Osteoblast (primary cell): ENCODE measurements around the gene DTNBP1. TPM values are rescaled to one million over a fixed set of nuclear protein-coding genes. Genes with fewer than 3 reads are reported as not detected.

Experiments used
- DNase-seq: peaks from one replicate; pipeline ENCODE4 v3.0.0; 2011; ENCODE audit warnings: low spot score, mixed read lengths; ENCODE audit not compliant: insufficient read length; ENCODE audit errors: missing footprints
- H2AFZ ChIP-seq: 2 replicates; pipeline ENCODE4 v1.6.0; 2011; ENCODE audit warnings: mild to moderate bottlenecking, low read length
- H3K27ac ChIP-seq: 2 replicates; pipeline ENCODE4 v1.5.1; 2011; ENCODE audit warnings: mild to moderate bottlenecking, low read depth, low read length, moderate library complexity
- H3K27me3 ChIP-seq: 2 replicates; pipeline ENCODE4 v1.6.0; 2012; ENCODE audit warnings: mild to moderate bottlenecking, control low read depth, inconsistent platforms, low read length, moderate library complexity; ENCODE audit not compliant: insufficient read depth
- H3K36me3 ChIP-seq: 2 replicates; pipeline ENCODE4 v1.5.1; 2011; ENCODE audit warnings: mild to moderate bottlenecking, low read length, control low read depth, moderate library complexity; ENCODE audit not compliant: insufficient read depth
- H3K4me1 ChIP-seq: 2 replicates; pipeline ENCODE4 v1.5.1; 2011; ENCODE audit warnings: mild to moderate bottlenecking, low read length, control low read depth, moderate library complexity; ENCODE audit not compliant: insufficient read depth
- H3K4me2 ChIP-seq: 2 replicates; pipeline ENCODE4 v1.6.0; 2011; ENCODE audit warnings: mild to moderate bottlenecking, low read length; ENCODE audit not compliant: insufficient read depth
- H3K4me3 ChIP-seq: fragments of 200-600 bp; sonication (generic); 3 replicates; pipeline ENCODE4 v1.5.1; 2012; ENCODE audit warnings: mild to moderate bottlenecking, low read length, inconsistent platforms; ENCODE audit not compliant: insufficient read depth
- H3K79me2 ChIP-seq: 2 replicates; pipeline ENCODE4 v1.6.0; 2012; ENCODE audit warnings: mild to moderate bottlenecking, low read length, control low read depth, inconsistent platforms; ENCODE audit not compliant: insufficient read depth
- H3K9me3 ChIP-seq: 2 replicates; pipeline ENCODE4 v1.5.1; 2011; ENCODE audit warnings: low read depth, low read length, control low read depth
- H4K20me1 ChIP-seq: 2 replicates; pipeline ENCODE4 v1.6.0; 2012; ENCODE audit warnings: mild to moderate bottlenecking, low read length, control low read depth; ENCODE audit not compliant: insufficient read depth
- total RNA-seq: library from RNA; depleted of rRNA; stranded (reverse); fragments of >200 nt; gene quantifications from 2 replicates; pipeline ENCODE4 v1.2.3, GENCODE V29; 2012
- TF ChIP-seq, protein P1 (sequence below): IDR thresholded peaks from 2 replicates; pipeline ENCODE4 v1.5.1; 2011; ENCODE audit warnings: mild to moderate bottlenecking, low read depth, low read length, moderate library complexity; ENCODE audit errors: extremely low read depth

Gene DTNBP1
- total RNA-seq, 1 donor = 5.8 TPM

DNA sequence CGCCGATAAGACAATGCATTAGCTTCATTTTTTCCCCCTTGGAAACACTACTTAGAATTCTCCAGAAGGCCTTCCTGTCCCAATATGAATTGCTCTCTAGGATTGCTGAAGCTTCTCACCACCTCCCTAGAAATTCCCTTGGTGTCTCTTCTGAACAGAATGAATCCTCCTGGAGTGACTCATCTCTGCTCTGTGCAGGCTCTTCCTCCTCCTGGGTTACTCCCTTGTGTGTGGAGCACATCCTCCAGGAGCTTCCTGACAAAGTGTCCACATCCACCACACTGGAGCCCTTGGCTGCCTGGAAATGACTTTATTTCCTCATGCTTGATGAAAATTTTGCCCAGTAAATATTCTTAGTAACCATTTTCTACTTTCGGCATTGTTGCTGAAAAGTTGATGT lies 54.4 kb downstream of the DTNBP1 start:
- no peaks in the 10 kb centered on the region for H3K4me1 ChIP-seq
- no peaks in the 10 kb centered on the region for H3K27me3 ChIP-seq
- no peak overlapping the region for H3K27ac ChIP-seq
- H4K20me1 ChIP-seq = no peaks in the 10 kb centered on the region
- H3K4me3 ChIP-seq = no peak overlapping the region
- H3K9me3 ChIP-seq = no peaks in the 10 kb centered on the region
- peak; percentile 93 for DNase-seq
- TF ChIP-seq, protein P1, sequence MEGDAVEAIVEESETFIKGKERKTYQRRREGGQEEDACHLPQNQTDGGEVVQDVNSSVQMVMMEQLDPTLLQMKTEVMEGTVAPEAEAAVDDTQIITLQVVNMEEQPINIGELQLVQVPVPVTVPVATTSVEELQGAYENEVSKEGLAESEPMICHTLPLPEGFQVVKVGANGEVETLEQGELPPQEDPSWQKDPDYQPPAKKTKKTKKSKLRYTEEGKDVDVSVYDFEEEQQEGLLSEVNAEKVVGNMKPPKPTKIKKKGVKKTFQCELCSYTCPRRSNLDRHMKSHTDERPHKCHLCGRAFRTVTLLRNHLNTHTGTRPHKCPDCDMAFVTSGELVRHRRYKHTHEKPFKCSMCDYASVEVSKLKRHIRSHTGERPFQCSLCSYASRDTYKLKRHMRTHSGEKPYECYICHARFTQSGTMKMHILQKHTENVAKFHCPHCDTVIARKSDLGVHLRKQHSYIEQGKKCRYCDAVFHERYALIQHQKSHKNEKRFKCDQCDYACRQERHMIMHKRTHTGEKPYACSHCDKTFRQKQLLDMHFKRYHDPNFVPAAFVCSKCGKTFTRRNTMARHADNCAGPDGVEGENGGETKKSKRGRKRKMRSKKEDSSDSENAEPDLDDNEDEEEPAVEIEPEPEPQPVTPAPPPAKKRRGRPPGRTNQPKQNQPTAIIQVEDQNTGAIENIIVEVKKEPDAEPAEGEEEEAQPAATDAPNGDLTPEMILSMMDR = no peak
- H3K36me3 ChIP-seq = no peaks in the 10 kb centered on the region
- H2AFZ ChIP-seq = no peak overlapping the region
- H3K4me2 ChIP-seq = no peak overlapping the region
- no peaks in the 10 kb centered on the region for H3K79me2 ChIP-seq

DNA sequence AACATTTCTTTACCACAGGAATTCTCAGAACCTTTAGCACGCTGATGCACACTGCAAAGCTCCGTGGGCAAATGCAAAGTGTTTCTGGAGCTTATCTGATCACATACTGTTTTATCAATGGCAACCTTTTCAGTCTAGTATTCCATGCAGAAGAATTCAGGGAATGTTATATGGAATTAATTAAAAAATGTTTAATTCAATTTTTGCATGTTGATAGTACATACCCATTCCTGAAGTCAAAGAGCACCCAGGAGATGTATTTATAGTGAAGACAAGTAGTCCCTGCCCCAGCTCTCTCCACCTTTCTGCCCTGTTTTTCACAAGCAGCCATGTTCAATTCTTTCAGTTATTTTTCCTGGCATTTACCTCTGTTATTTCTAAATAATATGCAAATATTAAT lies 55.2 kb downstream of the DTNBP1 start:
- Histone ChIP-seq H3K36me3 (no peaks in the 10 kb centered on the region), H4K20me1 (no peaks in the 10 kb centered on the region), H3K27ac (no peak overlapping the region), H3K9me3 (no peaks in the 10 kb centered on the region), H2AFZ (no peak overlapping the region), H3K4me1 (no peaks in the 10 kb centered on the region), H3K27me3 (no peaks in the 10 kb centered on the region), H3K79me2 (no peaks in the 10 kb centered on the region), H3K4me3 (no peak overlapping the region), H3K4me2 (no peak overlapping the region)
- DNase-seq = no peak
- TF ChIP-seq, protein P1 = no peak

DNA sequence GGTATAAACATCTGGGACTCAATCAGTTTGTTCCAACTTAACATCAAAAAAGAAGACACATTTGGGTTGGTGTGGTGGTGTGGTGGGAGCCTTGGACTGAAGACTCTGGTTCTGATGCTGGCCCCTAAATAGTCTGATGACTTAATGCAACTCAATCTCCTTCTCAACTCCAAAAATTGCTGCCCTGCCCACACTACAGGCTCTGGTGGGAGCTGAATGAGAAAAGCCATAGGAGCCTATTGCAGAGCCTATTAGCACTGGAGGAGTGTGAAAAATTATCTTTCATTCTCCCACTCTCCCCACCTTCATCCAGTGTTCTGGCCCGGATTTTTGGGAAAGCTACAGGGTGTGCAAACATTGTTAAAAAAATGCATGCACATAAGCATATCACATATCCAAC lies 56.5 kb downstream of the DTNBP1 start:
- no peak overlapping the region for H3K4me2 ChIP-seq
- no peaks in the 10 kb centered on the region for H4K20me1 ChIP-seq
- no peaks in the 10 kb centered on the region for H3K4me1 ChIP-seq
- no peak overlapping the region for H3K27ac ChIP-seq
- no peaks in the 10 kb centered on the region for H3K9me3 ChIP-seq
- H3K4me3 ChIP-seq = no peak overlapping the region
- TF ChIP-seq, protein P1 = no peak
- peak; percentile 61 for DNase-seq
- no peaks in the 10 kb centered on the region for H3K36me3 ChIP-seq
- H2AFZ ChIP-seq = no peak overlapping the region
- no peaks in the 10 kb centered on the region for H3K27me3 ChIP-seq
- H3K79me2 ChIP-seq = no peaks in the 10 kb centered on the region

DNA sequence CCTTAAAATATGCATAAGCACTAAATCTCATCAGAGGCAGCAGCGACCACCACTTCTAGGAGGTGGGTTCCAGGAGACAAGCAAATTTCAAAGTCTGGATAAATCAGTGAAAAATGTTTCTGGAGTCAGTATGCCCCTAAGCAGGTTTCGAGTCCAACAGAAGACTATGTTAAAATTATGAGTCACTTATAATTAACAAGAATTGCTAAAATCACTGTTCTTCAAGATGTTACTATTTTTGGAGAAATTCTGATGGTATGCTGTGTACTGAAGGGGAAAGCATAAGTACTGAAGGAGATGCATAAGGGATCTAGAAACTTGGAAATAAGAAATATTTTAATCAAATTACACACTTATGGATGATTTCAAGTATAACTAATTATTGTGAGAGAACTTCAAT lies 58.0 kb downstream of the DTNBP1 start:
- TF ChIP-seq, protein P1 = no peak
- Histone ChIP-seq H4K20me1 (no peaks in the 10 kb centered on the region), H3K9me3 (no peaks in the 10 kb centered on the region), H2AFZ (no peak overlapping the region), H3K4me2 (no peak overlapping the region), H3K4me3 (no peak overlapping the region), H3K36me3 (no peaks in the 10 kb centered on the region), H3K27ac (no peak overlapping the region), H3K79me2 (no peaks in the 10 kb centered on the region), H3K4me1 (no peaks in the 10 kb centered on the region), H3K27me3 (no peaks in the 10 kb centered on the region)
- no peak for DNase-seq
